ENCODE data around the gene E2F4. TPM values are rescaled to one million over a fixed set of nuclear protein-coding genes. Genes with fewer than 3 reads are reported as not detected.

E2F4 gene
- total RNA-seq, 1 experiment from 2014 or later, result 141 TPM

DNA sequence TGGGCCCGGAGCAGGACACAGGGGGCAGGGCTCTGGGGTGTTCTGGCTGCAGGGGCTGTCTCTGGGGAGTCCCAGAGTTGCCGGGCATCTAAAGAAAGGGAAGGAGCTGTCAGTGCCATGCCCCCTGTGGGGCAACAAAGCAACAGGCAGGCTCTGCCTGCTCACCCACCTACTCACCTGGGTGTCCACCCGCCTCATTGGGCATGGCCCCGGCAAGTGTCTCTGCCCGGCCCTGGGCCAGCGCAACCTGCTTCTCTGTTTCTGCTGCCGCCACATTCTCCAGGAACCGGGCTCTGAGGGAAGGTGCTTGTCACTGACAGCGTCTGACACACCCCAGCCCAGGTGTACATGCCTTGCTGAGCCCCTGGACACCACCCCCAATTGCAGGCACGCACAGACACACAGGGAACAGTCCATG is 42.2 kb downstream of the E2F4 start:
- Histone ChIP-seq H3K4me1 (peaks cover 7% of the 10 kb centered on the region), H3K4me3 (no peak overlapping the region), H3K27ac (no peak overlapping the region), H3K9me3 (replicated peaks) (no peaks in the 10 kb centered on the region), H3K36me3 (peaks cover 37% of the 10 kb centered on the region), H3K27me3 (no peaks in the 10 kb centered on the region)
- DNase-seq, result no peak

DNA sequence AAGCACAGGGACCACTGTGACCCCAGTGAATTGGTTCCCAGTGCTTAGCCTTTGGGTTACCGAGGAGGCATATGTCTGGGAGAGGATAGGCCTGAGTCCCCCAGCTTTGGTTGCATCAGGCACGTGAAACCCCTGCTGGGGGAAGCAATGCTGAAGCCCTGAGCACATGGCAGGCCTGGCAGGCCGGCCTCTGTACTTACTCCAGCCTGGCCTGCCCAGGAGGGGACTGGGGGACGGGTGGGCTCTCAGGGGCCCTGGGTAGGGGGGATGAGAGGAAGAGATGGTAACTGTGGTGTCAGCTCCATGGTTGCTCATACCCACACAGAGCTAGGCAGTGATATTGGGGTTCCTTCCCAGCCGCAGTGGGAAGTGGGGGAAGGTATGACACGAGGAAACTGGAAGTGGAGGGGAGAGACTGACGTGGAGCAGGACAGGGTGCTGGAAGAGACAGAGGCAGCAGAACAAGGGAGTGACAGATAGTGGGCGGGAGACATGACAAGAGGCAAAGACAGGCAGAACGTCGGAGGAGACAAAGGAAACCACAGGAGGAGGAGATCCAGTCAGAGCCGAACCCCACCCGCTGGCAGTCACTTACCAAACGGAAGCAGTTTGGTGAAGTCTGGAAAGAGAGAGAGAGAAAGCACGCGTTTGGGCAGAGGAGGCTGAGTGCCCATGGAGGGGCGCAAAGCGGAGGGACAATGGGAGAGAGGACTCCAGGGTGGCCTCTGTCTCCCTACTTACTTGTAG is 44.0 kb downstream of the E2F4 start:
- H3K4me1 ChIP-seq, result peaks cover 11% of the 10 kb centered on the region
- no peaks in the 10 kb centered on the region for H3K27me3 ChIP-seq
- no peak for DNase-seq
- no peak overlapping the region for H3K4me3 ChIP-seq
- peaks cover 24% of the 10 kb centered on the region for H3K36me3 ChIP-seq
- H3K27ac ChIP-seq, result no peak overlapping the region
- no peaks in the 10 kb centered on the region for H3K9me3 ChIP-seq (replicated peaks)

- peaks cover 14% of the 10 kb centered on the region for H3K4me1 ChIP-seq
- H3K27me3 ChIP-seq, result no peaks in the 10 kb centered on the region
- no peak overlapping the region for H3K4me3 ChIP-seq
- no peaks in the 10 kb centered on the region for H3K9me3 ChIP-seq (replicated peaks)
- no peak overlapping the region for H3K27ac ChIP-seq
- DNase-seq, result peak; percentile 80 to 88
- H3K36me3 ChIP-seq, result peaks cover 20% of the 10 kb centered on the region
Measured at GRCh38 chr16:67236563-67237395, 44.8 kb downstream of the E2F4 start.

- Histone ChIP-seq H3K4me1 (peaks cover 11% of the 10 kb centered on the region), H3K9me3 (replicated peaks) (no peaks in the 10 kb centered on the region), H3K27ac (no peak overlapping the region), H3K27me3 (no peaks in the 10 kb centered on the region), H3K4me3 (no peak overlapping the region), H3K36me3 (peaks cover 20% of the 10 kb centered on the region)
- no peak for DNase-seq
Measured at GRCh38 chr16:67237396-67238277, 45.7 kb downstream of the E2F4 start.

- Histone ChIP-seq H3K9me3 (replicated peaks) (no peaks in the 10 kb centered on the region), H3K27me3 (no peaks in the 10 kb centered on the region), H3K4me3 (no peak overlapping the region), H3K27ac (no peak overlapping the region), H3K36me3 (peaks cover 18% of the 10 kb centered on the region), H3K4me1 (peaks cover 11% of the 10 kb centered on the region)
- DNase-seq, result no peak
Measured at GRCh38 chr16:67238278-67238575, 46.3 kb downstream of the E2F4 start.

DNA sequence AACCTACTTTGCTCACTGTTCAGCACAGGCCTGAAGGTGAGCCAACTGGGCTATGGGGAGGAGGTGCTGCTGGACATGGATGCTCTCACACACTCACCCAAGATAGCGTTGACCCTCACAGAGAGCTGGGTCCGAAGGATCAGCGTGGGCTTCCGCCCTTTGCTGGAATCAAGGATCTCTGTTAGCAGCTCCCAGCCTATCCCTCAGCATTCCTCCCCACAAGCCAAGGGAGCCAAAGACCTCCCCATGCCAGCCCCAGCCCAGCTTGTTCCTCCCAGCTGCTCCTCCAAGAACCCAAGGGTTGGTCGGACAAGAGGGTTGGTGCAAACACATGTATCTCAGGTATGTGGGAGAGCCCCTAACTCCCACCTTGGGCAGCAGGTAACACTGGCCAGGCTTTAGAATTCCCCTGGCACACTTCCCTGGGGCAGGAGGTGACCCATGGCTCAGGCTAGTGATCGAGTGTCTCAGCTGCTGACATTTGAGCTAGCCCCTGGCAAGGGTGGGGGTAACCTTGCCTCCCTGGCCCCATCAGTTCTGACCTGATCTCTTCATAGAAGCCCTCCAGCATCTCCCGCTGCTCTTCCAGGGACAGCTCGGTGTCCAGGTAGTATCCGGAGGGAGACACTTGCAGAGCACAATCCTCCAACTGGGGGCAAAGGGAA is 47.0 kb downstream of the E2F4 start:
- Histone ChIP-seq H3K9me3 (replicated peaks) (no peaks in the 10 kb centered on the region), H3K4me1 (peaks cover 13% of the 10 kb centered on the region), H3K36me3 (peaks cover 14% of the 10 kb centered on the region), H3K4me3 (no peak overlapping the region), H3K27me3 (no peaks in the 10 kb centered on the region), H3K27ac (no peak overlapping the region)
- DNase-seq, result no peak

DNA sequence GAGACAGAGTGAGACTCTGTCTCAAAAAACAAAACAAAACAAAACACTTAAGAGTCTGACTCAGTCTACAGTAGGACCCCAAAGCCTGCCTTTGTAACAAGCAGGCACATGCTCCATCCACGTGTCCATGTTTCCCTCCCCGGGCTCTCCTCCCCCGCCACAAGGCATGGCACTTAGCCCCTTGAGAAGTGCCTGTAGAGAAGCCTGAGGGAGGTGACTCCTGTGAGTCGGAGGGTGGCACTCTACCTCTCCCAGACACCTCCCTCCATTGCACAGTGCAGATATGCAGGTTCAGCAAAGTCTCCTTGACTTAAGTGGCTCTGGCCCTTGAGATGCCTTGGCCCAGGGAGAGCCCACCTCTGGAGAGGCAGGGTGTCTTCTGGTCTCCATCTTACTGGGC is 48.6 kb downstream of the E2F4 start:
- no peak overlapping the region for H3K27ac ChIP-seq
- H3K27me3 ChIP-seq, result no peaks in the 10 kb centered on the region
- no peaks in the 10 kb centered on the region for H3K9me3 ChIP-seq (replicated peaks)
- H3K4me3 ChIP-seq, result no peak overlapping the region
- peaks cover 29% of the 10 kb centered on the region for H3K4me1 ChIP-seq
- no peak for DNase-seq
- H3K36me3 ChIP-seq, result peaks cover 14% of the 10 kb centered on the region

- H3K9me3 ChIP-seq (replicated peaks), result no peaks in the 10 kb centered on the region
- H3K27me3 ChIP-seq, result no peaks in the 10 kb centered on the region
- peak overlapping the region; percentile 40 for H3K27ac ChIP-seq
- H3K4me1 ChIP-seq, result peaks cover 29% of the 10 kb centered on the region
- H3K36me3 ChIP-seq, result peaks cover 12% of the 10 kb centered on the region
- peak; percentile 41 to 59 for DNase-seq
- H3K4me3 ChIP-seq, result no peak overlapping the region
Measured at GRCh38 chr16:67241008-67241900, 49.3 kb downstream of the E2F4 start.

- H3K4me3 ChIP-seq, result no peak overlapping the region
- peaks cover 29% of the 10 kb centered on the region for H3K4me1 ChIP-seq
- no peak overlapping the region for H3K27ac ChIP-seq
- no peak for DNase-seq
- peaks cover 4% of the 10 kb centered on the region; the same call in 1 of the 2 replicates for H3K36me3 ChIP-seq
- no peaks in the 10 kb centered on the region for H3K27me3 ChIP-seq
- no peaks in the 10 kb centered on the region for H3K9me3 ChIP-seq (replicated peaks)
Measured at GRCh38 chr16:67242138-67242730, 50.3 kb downstream of the E2F4 start.

DNA sequence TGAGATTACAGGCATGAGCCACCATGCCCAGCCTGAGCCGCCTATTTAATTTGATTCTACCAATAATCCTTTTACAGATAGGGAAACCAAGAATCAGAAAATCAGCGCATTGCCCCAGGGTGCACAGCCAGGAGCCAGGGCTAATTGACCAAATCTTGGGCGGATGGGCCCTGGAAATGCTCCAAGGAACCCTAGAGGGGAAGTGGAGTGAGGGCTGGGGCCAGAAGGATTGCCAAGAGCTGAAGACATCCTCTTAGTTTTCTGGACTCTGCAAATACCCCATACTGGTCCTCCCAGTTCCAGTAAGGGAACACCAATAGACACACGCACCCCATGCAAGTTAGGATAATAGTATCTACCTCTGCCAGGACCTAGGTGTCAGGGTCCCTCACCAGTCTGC is 51.5 kb downstream of the E2F4 start:
- Histone ChIP-seq H3K36me3 (no peaks in the 10 kb centered on the region), H3K27ac (no peak overlapping the region), H3K4me1 (peaks cover 35% of the 10 kb centered on the region), H3K9me3 (replicated peaks) (no peaks in the 10 kb centered on the region), H3K4me3 (no peak overlapping the region), H3K27me3 (no peaks in the 10 kb centered on the region)
- DNase-seq, result no peak

- peak; percentile 75 to 80 for DNase-seq
- Histone ChIP-seq H3K4me1 (peaks cover 38% of the 10 kb centered on the region), H3K4me3 (no peak overlapping the region)
Measured at GRCh38 chr16:67244387-67245185, 52.6 kb downstream of the E2F4 start.

GRCh38 chr16:67245186-67245585 is 53.2 kb downstream of the E2F4 start:
- H3K27me3 ChIP-seq, result no peaks in the 10 kb centered on the region
- no peaks in the 10 kb centered on the region for H3K36me3 ChIP-seq
- DNase-seq, result no peak
- H3K9me3 ChIP-seq (replicated peaks), result no peaks in the 10 kb centered on the region
- H3K27ac ChIP-seq, result peak overlapping the region; percentile 51
- H3K4me3 ChIP-seq, result no peak overlapping the region; the same call in 1 of the 2 replicates
- H3K4me1 ChIP-seq, result peaks cover 41% of the 10 kb centered on the region

More at GRCh38 chr16:67244387-67245185, 52.6 kb downstream of the E2F4 start:
- no peaks in the 10 kb centered on the region for H3K9me3 ChIP-seq (replicated peaks)
- H3K27me3 ChIP-seq, result no peaks in the 10 kb centered on the region
- peak overlapping the region; percentile 51 for H3K27ac ChIP-seq
- no peaks in the 10 kb centered on the region for H3K36me3 ChIP-seq

Measured in SJCRH30 (cell line).